Activated naive CD4-positive, alpha-beta T cell treated with anti-CD3 and anti-CD28 coated beads, Interleukin-2, amount 10 ng/mL, durations not matched to agents 5 hours and 36 hours (primary cell): ENCODE results near the gene TSBP1. TPM values are rescaled to one million over a fixed set of nuclear protein-coding genes. Genes with fewer than 3 reads are reported as not detected.

Experiments
- total RNA-seq, 2 experiments: library from RNA; stranded (reverse); gene quantifications; one replicate each; pipeline ENCODE4 v1.2.3, GENCODE V29; 2021

The TSBP1 gene
- total RNA-seq = not detected

GRCh38 chr6:32371803-32372202, at the start of gene TSBP1:
Gene TSBP1 (minus strand): TSS chr6:32371903. CDS start chr6:32371706, 197 bp downstream.

GRCh38 chr6:32406857-32407256, 35.2 kb upstream of the TSBP1 start, which contains the start of gene BTNL2:
Gene BTNL2 (minus strand): TSS chr6:32407181. CDS start chr6:32407123, 58 bp downstream.

Other genes starting within 250 kb of the TSBP1 start
- gene ATF6B, start 243.7 kb downstream of the TSBP1 start, total RNA-seq = 100 to 1,000 TPM; 125 to 139 TPM
- 1 to 10 TPM; 4.9 to 5.1 TPM for gene FKBPL, start 241.6 kb downstream of the TSBP1 start, total RNA-seq
- gene PRRT1, start 220.0 kb downstream of the TSBP1 start, total RNA-seq = under 1 TPM; 0.29 to 0.35 TPM
- 10 to 100 TPM; 10.7 to 10.8 TPM for gene PPT2, start 217.8 kb downstream of the TSBP1 start, total RNA-seq
- gene EGFL8, start 207.3 kb downstream of the TSBP1 start, total RNA-seq = 10 to 100 TPM; 11.1 to 14.5 TPM
- 10 to 100 TPM; 42.0 to 43.1 TPM for gene AGPAT1, start 195.8 kb downstream of the TSBP1 start, total RNA-seq
- 10 to 100 TPM; 38.0 to 39.8 TPM for gene RNF5, start 193.5 kb downstream of the TSBP1 start, total RNA-seq
- 10 to 100 TPM; 41.4 to 55.3 TPM for gene AGER, start 187.7 kb downstream of the TSBP1 start, total RNA-seq
- gene PBX2, start 181.7 kb downstream of the TSBP1 start, total RNA-seq = 10 to 100 TPM; 95.5 to 96.2 TPM
- gene GPSM3, start 179.3 kb downstream of the TSBP1 start, total RNA-seq = 100 to 1,000 TPM; 320 to 332 TPM
- gene NOTCH4, start 147.8 kb downstream of the TSBP1 start, total RNA-seq = under 1 TPM; 0.24 to 0.48 TPM
- gene BTNL2, start 35.3 kb upstream of the TSBP1 start, total RNA-seq = not detected
- gene HLA-DRA, start 68.0 kb upstream of the TSBP1 start, total RNA-seq = 10 to 100 TPM; 51.2 to 58.1 TPM
- gene HLA-DRB5, start 158.4 kb upstream of the TSBP1 start, total RNA-seq = 1 to 10 TPM; 2.9 to 3.7 TPM
- gene HLA-DRB1, start 217.9 kb upstream of the TSBP1 start, total RNA-seq = 10 to 100 TPM; 36.3 to 37.0 TPM